Endometrium (tissue), 2 donors: ENCODE results near the gene LYPD4.

Experiments used
- FAIRE-seq: peaks from 2 replicates; lab custom pipeline; 2012; peaks lifted over from hg19 to GRCh38; lab: Jason Lieb, UNC
- donor health status: control.
- donor health status: control.

LYPD4 gene

DNA sequence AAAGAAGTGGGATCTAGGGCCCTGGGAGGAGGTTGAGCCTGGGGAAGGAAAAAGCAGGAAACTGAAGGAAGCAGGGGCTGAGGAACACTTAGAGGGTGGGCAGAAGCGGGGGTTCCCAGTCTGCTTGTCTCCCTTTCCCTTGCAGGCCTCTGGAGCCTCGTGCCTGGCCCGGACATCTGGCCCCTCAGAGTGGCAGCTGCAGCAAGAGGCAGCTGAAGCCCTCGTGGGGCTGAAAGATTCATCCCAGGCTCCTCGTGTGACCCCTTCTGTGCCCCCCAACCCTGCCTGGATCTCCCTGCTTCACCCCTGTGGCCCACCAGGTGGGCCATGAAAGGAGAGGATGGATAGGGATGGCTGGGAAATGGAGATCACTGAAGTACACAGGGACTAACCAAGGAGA lies 5.9 kb upstream of the LYPD4 start:
- FAIRE-seq = no peak

DNA sequence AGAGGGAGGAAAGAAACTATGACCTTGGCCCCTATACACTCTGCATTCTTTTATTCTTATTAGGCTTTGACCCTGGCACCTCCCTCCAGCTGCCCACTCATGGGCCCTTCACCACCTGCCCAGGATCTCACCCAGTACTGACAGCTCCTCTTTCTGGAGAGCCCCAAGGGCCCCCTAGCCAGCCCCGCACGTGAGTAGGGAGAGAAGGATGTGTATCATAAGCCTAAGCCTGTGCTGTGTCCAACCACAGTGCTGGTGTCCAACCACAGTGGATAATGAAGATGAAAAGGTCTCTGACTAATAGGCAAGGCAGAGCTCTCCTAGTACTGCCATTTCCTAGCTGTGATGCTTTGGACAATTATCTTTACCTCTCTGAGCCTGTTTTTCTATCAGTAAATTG lies 4.6 kb upstream of the LYPD4 start:
- no peak for FAIRE-seq

GRCh38 chr19:41848666-41849065 lies 4.2 kb upstream of the LYPD4 start:
- FAIRE-seq = no peak

GRCh38 chr19:41847351-41848105 lies 3.0 kb upstream of the LYPD4 start:
- FAIRE-seq = no peak

- no peak for FAIRE-seq
Measured at GRCh38 chr19:41845051-41845590, 638 bp upstream of the LYPD4 start.

- no peak for FAIRE-seq
Measured at GRCh38 chr19:41845001-41845050, 343 bp upstream of the LYPD4 start, which contains the start of gene DMRTC2. TSS of gene DMRTC2 (plus strand) at chr19:41845042. CDS start at chr19:41847429, 2,387 bp downstream.

GRCh38 chr19:41843371-41843770 lies 1.1 kb downstream of the LYPD4 start:
- no peak for FAIRE-seq

- no peak for FAIRE-seq
Measured at GRCh38 chr19:41839211-41839610, 5.3 kb downstream of the LYPD4 start.

DNA sequence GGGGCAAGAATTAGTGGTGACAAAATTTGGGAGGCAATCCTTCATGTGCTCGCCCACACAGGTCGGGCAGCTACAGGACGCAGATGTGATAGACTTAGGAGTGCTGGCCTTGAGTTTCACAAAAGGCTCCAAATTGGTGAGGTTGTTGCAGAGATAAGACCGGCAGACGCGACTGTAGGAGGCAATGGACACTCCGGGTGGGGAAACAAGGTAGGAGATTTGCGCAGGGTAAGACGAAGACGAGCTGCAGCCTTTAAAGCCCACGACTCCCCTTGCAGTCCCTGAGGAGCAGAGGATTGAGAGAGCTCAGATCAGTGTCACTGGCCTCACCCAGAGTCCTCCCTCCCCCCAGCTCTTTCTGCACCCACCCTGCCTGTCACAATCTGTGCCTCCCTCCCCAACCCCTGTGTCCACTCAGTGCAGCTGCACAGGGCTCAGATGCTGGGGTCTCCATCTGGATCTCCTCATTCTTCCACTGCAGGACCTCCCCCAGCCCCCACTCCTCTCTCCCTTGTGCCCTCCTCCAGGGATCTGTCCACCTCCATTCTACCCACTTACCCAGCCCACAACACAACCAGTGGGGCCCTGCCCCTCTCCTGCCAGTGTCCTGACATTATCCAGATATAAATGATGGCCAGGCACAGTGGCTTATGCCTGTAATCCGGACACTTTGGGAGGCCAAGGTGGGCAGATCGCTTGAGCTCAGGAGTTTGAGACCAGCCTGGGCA lies 6.3 kb downstream of the LYPD4 start:
- FAIRE-seq = no peak

DNA sequence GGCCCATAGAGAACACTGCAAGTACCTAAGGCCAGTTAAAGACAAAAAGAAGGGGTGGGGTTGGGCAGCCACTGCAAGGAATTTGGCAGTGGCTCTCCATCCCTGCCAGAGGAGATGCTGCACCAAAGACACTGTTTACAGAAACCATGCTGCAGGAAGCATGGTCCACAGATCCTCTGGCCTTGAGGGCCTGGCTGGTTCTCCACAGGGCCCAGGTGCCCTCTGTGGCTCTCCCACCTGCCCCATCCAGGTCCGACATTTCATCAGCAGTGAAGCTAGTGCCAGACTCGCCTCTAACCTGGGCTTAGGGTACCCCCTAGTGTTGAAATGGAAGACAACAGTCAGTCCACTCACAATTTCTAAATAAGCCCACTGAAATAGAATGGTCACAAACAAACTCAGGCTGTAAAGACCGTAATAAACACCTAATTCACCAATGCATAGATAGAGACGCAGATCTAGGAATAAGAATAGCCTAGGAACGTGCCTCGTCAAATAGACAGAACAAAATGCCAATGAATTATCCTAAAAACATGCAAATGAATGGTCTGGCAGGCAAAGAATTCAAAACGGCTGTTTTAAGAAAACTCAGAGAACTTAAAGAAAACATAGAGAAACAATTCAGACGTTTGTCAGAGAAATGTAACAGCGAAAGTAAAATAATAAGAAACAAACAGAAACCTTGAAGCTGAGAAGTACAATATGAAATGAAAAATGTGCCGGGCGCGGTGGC lies 23.3 kb downstream of the LYPD4 start:
- FAIRE-seq = no peak

- no peak for FAIRE-seq
Measured at GRCh38 chr19:41816761-41817160, 27.7 kb downstream of the LYPD4 start.

- FAIRE-seq = no peak
Measured at GRCh38 chr19:41815301-41815700, 29.2 kb downstream of the LYPD4 start.

DNA sequence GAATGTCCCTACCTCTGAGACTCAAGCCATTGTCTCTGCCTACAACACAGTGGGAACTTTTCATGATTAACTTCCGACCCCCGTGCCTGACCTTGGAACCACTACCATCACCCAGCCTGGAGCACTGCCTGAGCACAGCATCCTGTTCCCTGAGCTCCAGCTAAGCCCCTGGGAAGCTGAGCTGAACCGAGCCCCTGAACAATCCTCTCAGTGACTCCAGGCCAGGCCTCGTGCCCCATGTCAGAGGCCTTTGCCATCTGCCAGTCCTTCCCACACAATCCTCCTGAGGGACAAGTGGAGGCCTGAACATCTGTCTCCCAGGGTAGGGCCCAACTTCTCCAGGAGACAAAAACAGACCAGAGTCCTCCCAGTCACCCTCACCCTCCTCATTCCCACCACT lies 30.6 kb downstream of the LYPD4 start:
- FAIRE-seq = no peak

- no peak for FAIRE-seq
Measured at GRCh38 chr19:41811981-41812380, 32.5 kb downstream of the LYPD4 start.

- no peak for FAIRE-seq
Measured at GRCh38 chr19:41811036-41811435, 33.4 kb downstream of the LYPD4 start.

DNA sequence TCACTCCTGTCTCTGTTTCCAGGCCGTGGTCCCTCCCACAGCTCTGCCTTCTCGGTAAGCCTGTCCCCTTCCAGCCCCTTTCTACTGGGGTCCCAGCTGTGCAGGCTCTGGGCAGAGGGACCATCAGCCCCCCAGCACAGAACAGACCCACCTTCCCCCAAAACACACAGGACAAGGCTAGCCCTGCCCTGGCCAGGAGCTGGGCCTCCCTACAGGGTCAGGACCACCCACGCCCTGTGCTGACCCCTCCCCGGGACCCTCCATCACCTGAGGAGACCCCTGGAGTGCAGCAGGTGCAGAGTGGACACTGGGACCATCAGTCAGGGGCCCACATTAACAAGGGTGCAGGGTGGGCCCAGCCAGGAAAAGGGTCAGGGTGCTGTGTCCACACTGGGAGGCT lies 34.2 kb downstream of the LYPD4 start:
- no peak for FAIRE-seq

- FAIRE-seq = no peak
Measured at GRCh38 chr19:41808663-41809566, 35.6 kb downstream of the LYPD4 start.

DNA sequence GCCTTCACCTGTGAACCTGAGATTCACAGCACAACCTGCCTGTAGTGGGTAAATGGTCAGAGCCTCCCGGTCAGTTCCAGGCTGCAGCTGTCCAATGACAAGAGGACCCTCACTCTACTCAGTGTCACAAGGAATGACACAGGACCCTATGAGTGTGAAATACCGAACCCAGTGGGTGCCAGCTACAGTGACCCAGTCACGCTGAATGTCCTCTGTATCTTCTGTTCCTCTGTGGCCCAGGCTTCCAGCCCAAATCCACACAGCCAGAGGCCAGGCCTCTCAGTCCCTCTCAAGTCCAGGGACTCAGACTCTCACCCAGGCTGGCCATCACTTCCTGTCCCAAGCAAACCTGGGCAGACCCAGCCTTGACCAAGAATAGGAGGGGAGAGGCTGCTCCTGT lies 37.3 kb downstream of the LYPD4 start:
- FAIRE-seq = no peak

DNA sequence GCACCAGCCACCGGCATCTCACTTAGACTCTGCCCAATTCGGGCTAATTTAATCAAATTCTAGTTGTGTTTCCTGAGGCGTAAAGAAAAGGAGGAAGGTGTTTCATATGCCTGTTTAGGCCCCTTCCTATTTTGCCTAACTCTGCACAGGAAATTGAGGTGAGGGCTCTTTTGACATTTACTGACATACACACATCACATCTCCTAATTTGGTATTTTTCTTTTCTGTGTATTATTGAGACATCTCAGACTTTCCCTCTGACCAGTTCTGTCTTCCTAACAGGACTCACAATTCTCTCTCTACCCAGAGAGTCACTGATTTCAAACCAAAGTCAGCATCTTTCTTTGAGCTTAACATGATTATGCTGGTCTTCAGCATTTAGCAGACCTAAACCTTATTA lies 40.1 kb downstream of the LYPD4 start:
- FAIRE-seq = no peak

GRCh38 chr19:41802770-41803169 lies 41.7 kb downstream of the LYPD4 start:
- no peak for FAIRE-seq

DNA sequence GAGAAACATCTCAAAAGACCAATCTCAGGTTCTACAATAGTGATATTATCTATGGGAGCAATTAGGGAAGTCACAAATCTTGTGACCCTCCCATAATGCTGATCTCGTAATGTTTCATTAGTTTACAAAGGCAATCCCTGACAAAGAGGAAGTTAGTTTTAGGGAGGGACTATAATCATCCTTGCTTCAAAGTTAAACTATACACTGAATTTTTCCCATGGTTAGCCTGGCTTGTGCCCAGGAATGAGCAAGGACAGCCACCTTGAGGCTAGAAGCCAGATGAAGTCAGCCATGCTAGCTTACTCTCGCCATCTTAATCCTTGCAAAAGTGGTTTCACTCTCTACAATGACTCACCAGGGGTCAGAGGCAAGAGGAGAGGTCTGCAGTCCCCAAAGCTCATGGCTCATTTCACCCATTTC lies 42.7 kb downstream of the LYPD4 start:
- FAIRE-seq = no peak

GRCh38 chr19:41801031-41801430 lies 43.5 kb downstream of the LYPD4 start:
- FAIRE-seq = no peak
